Liver (tissue), 3 donors: ENCODE data around the gene MARCHF9.

Experiments
- CTCF ChIP-seq: fragments of 150-350 bp; IDR thresholded peaks from 2 replicates; pipeline ENCODE4 v1.5.1; 2017; ENCODE audit warnings: improper control_type of control experiment, low read depth, low read length; ENCODE audit not compliant: missing input control
- GABPA ChIP-seq, 2 donors: IDR thresholded peaks in 1 of 2; conservative IDR thresholded peaks in 1 of 2; 2 replicates each; pipeline ENCODE4 v1.6.1; 2016; ENCODE audit warnings: antibody characterized with exemption in 2 of 2, mild to moderate bottlenecking in 1 of 2, moderate library complexity in 1 of 2
- HNF4G ChIP-seq: IDR thresholded peaks from 2 replicates; pipeline ENCODE4 v1.6.1; 2016; ENCODE audit warnings: antibody characterized with exemption
- RAD21 ChIP-seq, 2 donors: IDR thresholded peaks; 2 replicates each; pipeline ENCODE4 v1.6.1; 2016; ENCODE audit warnings: antibody characterized with exemption in 2 of 2, mild to moderate bottlenecking in 2 of 2
- REST ChIP-seq: IDR thresholded peaks from 2 replicates; pipeline ENCODE4 v1.6.1; 2016; ENCODE audit warnings: antibody characterized with exemption, mild to moderate bottlenecking
- RXRA ChIP-seq, 2 donors: IDR thresholded peaks; 2 replicates each; pipeline ENCODE4 v1.6.1; 2017 to 2018; ENCODE audit warnings: antibody characterized with exemption in 2 of 2, mild to moderate bottlenecking in 1 of 2
- SP1 ChIP-seq: IDR thresholded peaks from 2 replicates; pipeline ENCODE4 v1.6.1; 2018; ENCODE audit warnings: antibody characterized with exemption, mild to moderate bottlenecking
- TAF1 ChIP-seq: conservative IDR thresholded peaks from 2 replicates; pipeline ENCODE4 v1.6.1; 2016; ENCODE audit warnings: antibody characterized with exemption, mild to moderate bottlenecking
- ZBTB33 ChIP-seq: IDR thresholded peaks from 2 replicates; pipeline ENCODE4 v1.6.1; 2016; ENCODE audit warnings: antibody characterized with exemption
- TF ChIP-seq, protein P1 (sequence below): IDR thresholded peaks from 2 replicates; pipeline ENCODE4 v1.6.1; 2016; ENCODE audit warnings: antibody characterized with exemption
- donor health status: healthy.
- donor health status: healthy.

DNA sequence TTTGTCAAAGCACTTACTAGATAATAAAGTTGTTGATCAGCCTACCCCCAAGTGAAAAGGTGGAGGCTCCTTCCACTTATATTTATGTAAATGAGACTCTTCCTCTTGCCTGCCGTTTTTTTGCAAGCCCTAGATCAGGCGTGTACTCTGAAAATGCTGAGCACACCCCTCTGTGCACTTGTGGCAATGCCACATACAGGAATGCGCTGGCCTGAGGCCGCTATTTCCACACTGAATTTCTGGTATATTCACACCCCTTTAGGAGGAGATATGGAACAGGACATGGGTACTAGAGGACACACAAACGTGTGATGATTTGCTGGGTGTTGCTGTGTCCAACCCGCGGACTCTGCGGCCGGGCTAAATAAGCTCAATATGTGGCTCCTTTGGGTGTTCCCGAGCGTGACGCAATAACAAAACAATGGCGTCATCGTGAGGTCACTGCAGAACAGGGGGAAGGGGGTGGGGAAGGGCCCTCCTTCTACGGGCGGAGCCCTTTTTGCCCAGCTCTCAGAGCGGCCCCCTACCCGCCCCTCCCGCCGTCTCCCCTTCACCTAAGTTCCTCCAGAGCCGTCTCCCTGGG is 10.6 kb upstream of the MARCHF9 start:
- no peak for TF ChIP-seq TAF1
- TF ChIP-seq CTCF = no peak
- no peak for TF ChIP-seq SP1
- no peak for TF ChIP-seq RAD21 (IDR thresholded peaks at IDR 0.05)
- no peak for TF ChIP-seq ZBTB33
- TF ChIP-seq GABPA (IDR thresholded peaks at IDR 0.05 in 1 of 2, conservative IDR thresholded peaks at IDR 0.05 in 1 of 2) = no peak
- TF ChIP-seq, protein P1, sequence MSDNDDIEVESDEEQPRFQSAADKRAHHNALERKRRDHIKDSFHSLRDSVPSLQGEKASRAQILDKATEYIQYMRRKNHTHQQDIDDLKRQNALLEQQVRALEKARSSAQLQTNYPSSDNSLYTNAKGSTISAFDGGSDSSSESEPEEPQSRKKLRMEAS = no peak
- no peak for TF ChIP-seq HNF4G
- TF ChIP-seq REST = no peak
- TF ChIP-seq RXRA (IDR thresholded peaks at IDR 0.05) = no peak
